HEK293 (cell line): ENCODE data around the gene LYST.

Source experiments
- CTCF ChIA-PET: fragments of 350-600 bp; formaldehyde crosslinking; extraction: SDS; loops from one replicate; lab custom pipeline; 2021; ENCODE audit warnings: antibody characterized with exemption; lab: Yijun Ruan, JAX
- POLR2A ChIA-PET: fragments of 300-600 bp; formaldehyde crosslinking; extraction: SDS; loops from one replicate; lab custom pipeline; 2020; ENCODE audit warnings: antibody characterized with exemption, inconsistent platforms; lab: Yijun Ruan, JAX
- H3K27ac ChIP-seq: fragments of 200-500 bp; sonication (Bioruptor generic); 2 replicates; pipeline ENCODE4 v1.5.1; 2014; ENCODE audit warnings: low read depth, low read length, control low read depth, inconsistent platforms; ENCODE audit errors: extremely low read depth
- H3K36me3 ChIP-seq, 2 experiments: fragments of 200-500 bp in 1 of 2; sonication (Bioruptor generic) in 1 of 2; 1 replicate in 1 of 2; 2 replicates in 1 of 2; pipeline ENCODE4 v1.5.1; 2014 to 2017; ENCODE audit warnings: inconsistent platforms in 2 of 2, low read length in 2 of 2; ENCODE audit not compliant: control insufficient read depth in 2 of 2, insufficient read depth in 1 of 2
- H3K4me1 ChIP-seq: fragments of 200-500 bp; sonication (Bioruptor generic); 2 replicates; pipeline ENCODE4 v1.5.1; 2014; ENCODE audit warnings: mild to moderate bottlenecking, low read length, inconsistent platforms; ENCODE audit not compliant: control insufficient read depth, insufficient read depth
- H3K4me3 ChIP-seq: 2 replicates; pipeline ENCODE4 v1.5.1; 2011; ENCODE audit warnings: low read depth, mild to moderate bottlenecking, control low read depth, low read length, moderate library complexity
- H3K9me3 ChIP-seq: fragments of 200-500 bp; sonication (Bioruptor generic); 2 replicates; pipeline ENCODE4 v1.5.1; 2014; ENCODE audit warnings: low read depth, low read length, inconsistent platforms; ENCODE audit not compliant: control insufficient read depth, insufficient read depth
- KLF1 ChIP-seq: fragments of 450-650 bp; formaldehyde crosslinking; IDR thresholded peaks from 2 replicates; pipeline ENCODE4 v1.5.1; 2016; ENCODE audit warnings: missing biosample characterization, missing genetic modification characterization
- KLF7 ChIP-seq: fragments of 450-650 bp; formaldehyde crosslinking; IDR thresholded peaks from 2 replicates; pipeline ENCODE4 v1.5.1; 2016; ENCODE audit warnings: missing biosample characterization, missing genetic modification characterization, borderline replicate concordance
- MYNN ChIP-seq: fragments of 450-650 bp; formaldehyde crosslinking; IDR thresholded peaks from 2 replicates; pipeline ENCODE4 v1.5.1; 2016; ENCODE audit warnings: missing biosample characterization, missing genetic modification characterization, borderline replicate concordance
- RBAK ChIP-seq: fragments of 450-650 bp; formaldehyde crosslinking; IDR thresholded peaks from 2 replicates; pipeline ENCODE4 v1.5.1; 2016; ENCODE audit warnings: missing biosample characterization, missing genetic modification characterization
- SCRT1 ChIP-seq: fragments of 450-650 bp; formaldehyde crosslinking; IDR thresholded peaks from 2 replicates; pipeline ENCODE4 v1.5.1; 2016; ENCODE audit warnings: missing biosample characterization, missing genetic modification characterization, borderline replicate concordance
- SETDB1 ChIP-seq: IDR thresholded peaks from one replicate; pipeline ENCODE4 v1.6.1; 2017; ENCODE audit warnings: mild to moderate bottlenecking, low read length, moderate library complexity, mixed read lengths; ENCODE audit not compliant: insufficient read length
- ZFHX2 ChIP-seq: fragments of 450-650 bp; formaldehyde crosslinking; conservative IDR thresholded peaks from 2 replicates; pipeline ENCODE4 v1.5.1; 2016; ENCODE audit warnings: missing biosample characterization, missing genetic modification characterization
- ZNF146 ChIP-seq: fragments of 450-650 bp; formaldehyde crosslinking; IDR thresholded peaks from 2 replicates; pipeline ENCODE4 v1.5.1; 2016; ENCODE audit warnings: missing biosample characterization, missing genetic modification characterization
- ZNF223 ChIP-seq: fragments of 450-650 bp; formaldehyde crosslinking; IDR thresholded peaks from 2 replicates; pipeline ENCODE4 v1.5.1; 2016; ENCODE audit warnings: missing biosample characterization, missing genetic modification characterization
- ZNF335 ChIP-seq: fragments of 450-650 bp; formaldehyde crosslinking; conservative IDR thresholded peaks from 2 replicates; pipeline ENCODE4 v1.5.1; 2016; ENCODE audit warnings: missing biosample characterization, missing genetic modification characterization
- ZNF354C ChIP-seq: fragments of 450-650 bp; formaldehyde crosslinking; IDR thresholded peaks from 2 replicates; pipeline ENCODE4 v1.5.1; 2016; ENCODE audit warnings: missing biosample characterization, missing genetic modification characterization, low read depth, borderline replicate concordance
- ZNF423 ChIP-seq: fragments of 450-650 bp; formaldehyde crosslinking; IDR thresholded peaks from 2 replicates; pipeline ENCODE4 v1.5.1; 2016; ENCODE audit warnings: missing biosample characterization, missing genetic modification characterization
- ZNF48 ChIP-seq: fragments of 450-650 bp; formaldehyde crosslinking; IDR thresholded peaks from 2 replicates; pipeline ENCODE4 v1.5.1; 2016; ENCODE audit warnings: missing biosample characterization, missing genetic modification characterization
- ZNF510 ChIP-seq: fragments of 450-650 bp; formaldehyde crosslinking; IDR thresholded peaks from 2 replicates; pipeline ENCODE4 v1.5.1; 2018; ENCODE audit warnings: mild to moderate bottlenecking, missing genetic modification characterization, missing biosample characterization; ENCODE audit not compliant: insufficient replicate concordance
- ZNF571 ChIP-seq: fragments of 450-650 bp; formaldehyde crosslinking; IDR thresholded peaks from 2 replicates; pipeline ENCODE4 v1.5.0; 2017; ENCODE audit warnings: missing biosample characterization, missing genetic modification characterization
- ZNF600 ChIP-seq: fragments of 450-650 bp; formaldehyde crosslinking; IDR thresholded peaks from 2 replicates; pipeline ENCODE4 v1.5.1; 2016; ENCODE audit warnings: missing biosample characterization, missing genetic modification characterization
- ZNF664 ChIP-seq: fragments of 450-650 bp; formaldehyde crosslinking; IDR thresholded peaks from 2 replicates; pipeline ENCODE4 v1.5.1; 2016; ENCODE audit warnings: missing biosample characterization, missing genetic modification characterization
- ZNF670 ChIP-seq: fragments of 450-650 bp; formaldehyde crosslinking; IDR thresholded peaks from 2 replicates; pipeline ENCODE4 v1.5.1; 2016; ENCODE audit warnings: missing biosample characterization, missing genetic modification characterization, low read depth
- ZNF791 ChIP-seq: fragments of 450-650 bp; formaldehyde crosslinking; IDR thresholded peaks from 2 replicates; pipeline ENCODE4 v1.5.1; 2016; ENCODE audit warnings: missing biosample characterization, missing genetic modification characterization
- ZXDB ChIP-seq: fragments of 450-650 bp; formaldehyde crosslinking; IDR thresholded peaks from 2 replicates; pipeline ENCODE4 v1.5.1; 2016; ENCODE audit warnings: missing biosample characterization, missing genetic modification characterization
- TF ChIP-seq, protein P1 (sequence below): fragments of 450-650 bp; formaldehyde crosslinking; IDR thresholded peaks from 2 replicates; pipeline ENCODE4 v1.5.1; 2017; ENCODE audit warnings: missing biosample characterization, mild to moderate bottlenecking, missing genetic modification characterization, moderate library complexity
- TF ChIP-seq, protein P2 (sequence below): fragments of 450-650 bp; IDR thresholded peaks from 2 replicates; pipeline ENCODE4 v1.5.1; 2018; ENCODE audit warnings: missing biosample characterization, mild to moderate bottlenecking, missing genetic modification characterization
- TF ChIP-seq, protein P3 (sequence below): fragments of 450-650 bp; IDR thresholded peaks from 2 replicates; pipeline ENCODE4 v1.5.1; 2018; ENCODE audit warnings: missing biosample characterization, missing genetic modification characterization

Gene LYST

DNA sequence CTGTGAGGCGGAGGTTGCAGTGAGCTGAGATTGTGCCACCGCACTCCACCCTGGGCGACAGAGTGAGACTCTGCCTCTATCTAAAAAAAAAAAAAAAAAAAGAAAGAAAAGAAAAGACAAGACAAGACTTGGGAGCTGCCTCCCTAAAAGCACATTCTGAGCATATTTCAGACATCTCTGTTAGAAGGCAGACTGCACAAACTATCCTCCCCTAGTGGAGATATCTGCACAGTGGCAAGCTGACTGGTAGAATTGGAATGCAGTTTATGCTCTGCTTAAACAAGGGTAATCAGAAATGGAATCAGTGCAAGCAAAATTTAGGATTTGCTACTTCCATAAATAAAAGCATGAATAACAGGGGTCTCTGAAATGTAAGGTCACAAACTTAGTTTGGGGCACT lies 248.9 kb downstream of the LYST start (continued):
- TF ChIP-seq ZNF223 (no peak), ZNF146 (tag by site-specific recombination) (no peak), RBAK (no peak), ZNF354C (no peak), SCRT1 (tag by site-specific recombination) (no peak)

DNA sequence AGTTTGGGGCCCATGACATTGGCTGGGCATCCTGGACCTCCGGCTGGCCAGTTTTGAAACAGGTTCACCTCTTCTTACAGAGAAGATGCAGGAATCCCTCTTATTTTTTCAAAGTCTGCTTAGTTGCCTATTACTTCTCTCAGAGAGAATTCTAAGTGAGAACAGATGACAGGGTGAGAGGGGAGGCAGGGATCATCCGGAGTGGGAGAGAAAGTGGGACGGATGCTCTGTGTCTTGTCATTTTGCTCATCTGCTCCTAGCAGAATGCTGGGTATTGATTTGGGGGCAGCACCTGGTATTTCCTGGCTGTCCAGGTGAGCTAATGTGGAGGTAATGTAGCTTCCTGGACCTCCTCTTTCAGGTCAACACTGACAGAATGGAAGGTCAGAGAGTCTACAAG lies 249.6 kb downstream of the LYST start:
- CTCF ChIA-PET: interaction anchor here (0.9 to 1.6 kb wide), 3 partner anchors 15 to 60 kb away, joined by 3 to 4 read pairs (median 4); no protein-coding TSS in a partner anchor

DNA sequence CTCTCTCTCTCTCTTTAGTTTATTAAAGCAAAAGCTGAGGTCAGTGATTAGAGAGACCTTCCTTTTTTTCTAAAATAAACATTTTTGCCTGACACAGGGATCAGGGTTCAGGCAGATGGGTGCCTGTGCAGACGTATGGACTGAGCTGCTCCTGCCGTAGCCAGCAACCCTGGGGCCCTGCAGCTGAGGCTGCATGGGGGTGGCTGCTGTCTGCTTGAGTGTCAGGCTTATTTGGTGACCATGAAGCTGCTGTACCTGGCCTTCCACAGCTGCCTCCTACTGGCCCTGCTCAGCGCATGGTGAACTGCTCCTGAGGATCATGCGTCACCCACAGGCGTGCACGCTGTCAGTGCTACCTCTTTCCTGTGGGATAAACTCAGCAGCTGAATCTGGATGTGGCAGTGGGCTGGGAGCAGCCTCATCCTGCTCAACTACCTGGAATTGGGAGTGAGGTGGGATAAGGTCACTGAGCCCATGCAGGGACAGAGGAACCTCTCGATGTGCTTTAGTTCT lies 252.2 kb downstream of the LYST start:
- Histone ChIP-seq H3K27ac (no peak overlapping the region), H3K36me3 (no peaks in the 10 kb centered on the region), H3K9me3 (no peaks in the 10 kb centered on the region), H3K4me3 (no peak overlapping the region), H3K4me1 (no peaks in the 10 kb centered on the region)
- TF ChIP-seq ZFHX2 (no peak), ZNF571 (tag by site-specific recombination) (no peak), SETDB1 (no peak), ZNF664 (no peak), KLF1 (tag by site-specific recombination) (no peak)
- TF ChIP-seq, protein P1, sequence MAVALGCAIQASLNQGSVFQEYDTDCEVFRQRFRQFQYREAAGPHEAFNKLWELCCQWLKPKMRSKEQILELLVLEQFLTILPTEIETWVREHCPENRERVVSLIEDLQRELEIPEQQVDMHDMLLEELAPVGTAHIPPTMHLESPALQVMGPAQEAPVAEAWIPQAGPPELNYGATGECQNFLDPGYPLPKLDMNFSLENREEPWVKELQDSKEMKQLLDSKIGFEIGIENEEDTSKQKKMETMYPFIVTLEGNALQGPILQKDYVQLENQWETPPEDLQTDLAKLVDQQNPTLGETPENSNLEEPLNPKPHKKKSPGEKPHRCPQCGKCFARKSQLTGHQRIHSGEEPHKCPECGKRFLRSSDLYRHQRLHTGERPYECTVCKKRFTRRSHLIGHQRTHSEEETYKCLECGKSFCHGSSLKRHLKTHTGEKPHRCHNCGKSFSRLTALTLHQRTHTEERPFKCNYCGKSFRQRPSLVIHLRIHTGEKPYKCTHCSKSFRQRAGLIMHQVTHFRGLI: no peak
- ChIA-PET CTCF (interaction anchor here (0.6 to 2.6 kb wide), 4 partner anchors 13 to 357 kb away, joined by 3 to 19 read pairs (median 4); no protein-coding TSS in a partner anchor), POLR2A (no interaction called here)

More for the DNA sequence above, 249.6 kb downstream of the LYST start:
- no peaks in the 10 kb centered on the region for H3K9me3 ChIP-seq
- TF ChIP-seq ZNF48 (tag by site-specific recombination): no peak
- no peak for TF ChIP-seq ZNF791
- TF ChIP-seq ZXDB (tag by site-specific recombination): no peak
- TF ChIP-seq, protein P2, sequence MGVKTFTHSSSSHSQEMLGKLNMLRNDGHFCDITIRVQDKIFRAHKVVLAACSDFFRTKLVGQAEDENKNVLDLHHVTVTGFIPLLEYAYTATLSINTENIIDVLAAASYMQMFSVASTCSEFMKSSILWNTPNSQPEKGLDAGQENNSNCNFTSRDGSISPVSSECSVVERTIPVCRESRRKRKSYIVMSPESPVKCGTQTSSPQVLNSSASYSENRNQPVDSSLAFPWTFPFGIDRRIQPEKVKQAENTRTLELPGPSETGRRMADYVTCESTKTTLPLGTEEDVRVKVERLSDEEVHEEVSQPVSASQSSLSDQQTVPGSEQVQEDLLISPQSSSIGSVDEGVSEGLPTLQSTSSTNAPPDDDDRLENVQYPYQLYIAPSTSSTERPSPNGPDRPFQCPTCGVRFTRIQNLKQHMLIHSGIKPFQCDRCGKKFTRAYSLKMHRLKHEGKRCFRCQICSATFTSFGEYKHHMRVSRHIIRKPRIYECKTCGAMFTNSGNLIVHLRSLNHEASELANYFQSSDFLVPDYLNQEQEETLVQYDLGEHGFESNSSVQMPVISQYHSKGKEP (tag by site-specific recombination): no peak
- TF ChIP-seq ZNF510 (tag by site-specific recombination): no peak
- TF ChIP-seq, protein P3, sequence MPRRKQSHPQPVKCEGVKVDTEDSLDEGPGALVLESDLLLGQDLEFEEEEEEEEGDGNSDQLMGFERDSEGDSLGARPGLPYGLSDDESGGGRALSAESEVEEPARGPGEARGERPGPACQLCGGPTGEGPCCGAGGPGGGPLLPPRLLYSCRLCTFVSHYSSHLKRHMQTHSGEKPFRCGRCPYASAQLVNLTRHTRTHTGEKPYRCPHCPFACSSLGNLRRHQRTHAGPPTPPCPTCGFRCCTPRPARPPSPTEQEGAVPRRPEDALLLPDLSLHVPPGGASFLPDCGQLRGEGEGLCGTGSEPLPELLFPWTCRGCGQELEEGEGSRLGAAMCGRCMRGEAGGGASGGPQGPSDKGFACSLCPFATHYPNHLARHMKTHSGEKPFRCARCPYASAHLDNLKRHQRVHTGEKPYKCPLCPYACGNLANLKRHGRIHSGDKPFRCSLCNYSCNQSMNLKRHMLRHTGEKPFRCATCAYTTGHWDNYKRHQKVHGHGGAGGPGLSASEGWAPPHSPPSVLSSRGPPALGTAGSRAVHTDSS (tag by site-specific recombination): no peak
- TF ChIP-seq MYNN: no peak
- no peak for TF ChIP-seq ZNF600
- no peak for TF ChIP-seq ZNF670 (tag by site-specific recombination)
- TF ChIP-seq ZNF335: no peak
- TF ChIP-seq KLF7 (tag by site-specific recombination): no peak
- no peak for TF ChIP-seq ZNF423 (tag by site-specific recombination)
- no peak overlapping the region for H3K27ac ChIP-seq
- no peaks in the 10 kb centered on the region for H3K4me1 ChIP-seq
- POLR2A ChIA-PET: no interaction called here
- no peak overlapping the region for H3K4me3 ChIP-seq
- H3K36me3 ChIP-seq: no peaks in the 10 kb centered on the region
